Right lobe of liver (tissue), 4 donors: Measurements from ENCODE around the gene RBFOX1.

Experiments used
- POLR2A ChIP-seq: fragments of 450-650 bp; IDR thresholded peaks from one replicate; pipeline ENCODE4 v1.6.1; 2017; ENCODE audit warnings: antibody characterized with exemption, mild to moderate bottlenecking
- TF ChIP-seq, protein P1 (sequence below), 4 donors: fragments of 200-600 bp in 3 of 4; fragments of 450-650 bp in 1 of 4; IDR thresholded peaks; one replicate each; pipeline versions ENCODE4 v1.5.1 to v1.8.0; 2016 to 2022; ENCODE audit warnings: antibody characterized with exemption in 4 of 4, mild to moderate bottlenecking in 2 of 4
- donor health status: DM: no; HTN: no; CAD: no.
- donor health status: DM: no; HTN: no; CAD: no.
- donor health status: DM: no; HTN: yes; CAD: no.

DNA sequence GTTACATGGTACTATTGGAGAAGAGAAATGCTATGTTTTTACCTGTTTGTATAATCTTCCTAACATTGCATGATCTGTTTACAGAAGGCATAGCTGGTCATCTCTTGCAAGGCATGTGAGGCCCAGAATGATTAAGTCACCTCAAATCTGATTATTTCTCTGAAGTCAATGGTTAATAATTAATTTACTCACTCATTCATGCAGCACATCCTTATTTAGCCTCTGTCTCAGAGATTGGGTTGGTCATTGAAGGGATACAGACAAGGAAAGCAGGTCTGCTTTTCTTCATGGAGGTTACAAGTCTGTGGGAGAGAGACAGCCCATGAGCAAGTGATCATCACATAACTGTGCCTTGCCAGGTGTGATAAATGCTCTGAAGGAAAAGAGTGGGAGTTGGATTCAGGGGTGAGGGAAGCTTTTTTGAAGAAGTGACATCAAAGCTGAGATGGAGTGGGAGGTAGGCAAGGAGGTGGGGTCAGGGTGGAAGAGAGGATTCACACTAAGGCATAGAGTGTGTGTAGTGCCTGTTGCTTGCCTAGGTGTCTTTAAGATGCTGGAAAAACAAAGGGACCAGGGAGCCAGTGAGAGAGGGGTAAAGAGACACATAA lies 16.3 kb upstream of the RBFOX1 start:
- TF ChIP-seq, protein P1, sequence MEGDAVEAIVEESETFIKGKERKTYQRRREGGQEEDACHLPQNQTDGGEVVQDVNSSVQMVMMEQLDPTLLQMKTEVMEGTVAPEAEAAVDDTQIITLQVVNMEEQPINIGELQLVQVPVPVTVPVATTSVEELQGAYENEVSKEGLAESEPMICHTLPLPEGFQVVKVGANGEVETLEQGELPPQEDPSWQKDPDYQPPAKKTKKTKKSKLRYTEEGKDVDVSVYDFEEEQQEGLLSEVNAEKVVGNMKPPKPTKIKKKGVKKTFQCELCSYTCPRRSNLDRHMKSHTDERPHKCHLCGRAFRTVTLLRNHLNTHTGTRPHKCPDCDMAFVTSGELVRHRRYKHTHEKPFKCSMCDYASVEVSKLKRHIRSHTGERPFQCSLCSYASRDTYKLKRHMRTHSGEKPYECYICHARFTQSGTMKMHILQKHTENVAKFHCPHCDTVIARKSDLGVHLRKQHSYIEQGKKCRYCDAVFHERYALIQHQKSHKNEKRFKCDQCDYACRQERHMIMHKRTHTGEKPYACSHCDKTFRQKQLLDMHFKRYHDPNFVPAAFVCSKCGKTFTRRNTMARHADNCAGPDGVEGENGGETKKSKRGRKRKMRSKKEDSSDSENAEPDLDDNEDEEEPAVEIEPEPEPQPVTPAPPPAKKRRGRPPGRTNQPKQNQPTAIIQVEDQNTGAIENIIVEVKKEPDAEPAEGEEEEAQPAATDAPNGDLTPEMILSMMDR (IDR thresholded peaks at IDR 0.05): no peak
- no peak for TF ChIP-seq POLR2A
